ENCODE results near the gene SQSTM1. TPM values are rescaled to one million over a fixed set of nuclear protein-coding genes. Genes with fewer than 3 reads are reported as not detected.
A peak's percentile ranks its signal among the peaks of the same experiment; 100 is the strongest.

SQSTM1 gene
- polyA plus RNA-seq, 3 donors, result 82.0 to 129 (median 104) TPM

GRCh38 chr5:179791881-179792611 lies 28.7 kb upstream of the SQSTM1 start:
- DNase-seq (ENCODE audit: extremely low read depth in 1 of 11, low read depth in 9 of 11, low spot score in 4 of 11), result no peak

- no peak for DNase-seq (ENCODE audit: extremely low read depth in 1 of 11, low read depth in 9 of 11, low spot score in 4 of 11)
These were observed 27.9 kb upstream of the SQSTM1 start for GRCh38 chr5:179792612-179793467.

GRCh38 chr5:179793468-179794139 lies 27.1 kb upstream of the SQSTM1 start, which contains the start of gene LTC4S:
TSS of gene LTC4S (plus strand) at chr5:179793986. CDS start at chr5:179794081, 95 bp downstream.
- DNase-seq (ENCODE audit: extremely low read depth in 1 of 11, low read depth in 9 of 11, low spot score in 4 of 11), result no peak

GRCh38 chr5:179794171-179794570 lies 26.5 kb upstream of the SQSTM1 start:
- DNase-seq (ENCODE audit: extremely low read depth in 1 of 11, low read depth in 9 of 11, low spot score in 4 of 11), result no peak

GRCh38 chr5:179794575-179794974 lies 26.1 kb upstream of the SQSTM1 start:
- DNase-seq (ENCODE audit: extremely low read depth in 1 of 11, low read depth in 9 of 11, low spot score in 4 of 11), result no peak

GRCh38 chr5:179795049-179795862 lies 25.4 kb upstream of the SQSTM1 start:
- DNase-seq (ENCODE audit: extremely low read depth in 1 of 11, low read depth in 9 of 11, low spot score in 4 of 11), result no peak

GRCh38 chr5:179795863-179796833 lies 24.6 kb upstream of the SQSTM1 start:
- DNase-seq (ENCODE audit: extremely low read depth in 1 of 11, low read depth in 9 of 11, low spot score in 4 of 11), result peak in 3 of 11 donors; percentile 73 to 77 (median 74)

GRCh38 chr5:179796877-179797608 lies 23.7 kb upstream of the SQSTM1 start:
- no peak for DNase-seq (ENCODE audit: extremely low read depth in 1 of 11, low read depth in 9 of 11, low spot score in 4 of 11)

GRCh38 chr5:179797741-179798140 lies 23.0 kb upstream of the SQSTM1 start:
- no peak for DNase-seq (ENCODE audit: extremely low read depth in 1 of 11, low read depth in 9 of 11, low spot score in 4 of 11)

- no peak for DNase-seq (ENCODE audit: extremely low read depth in 1 of 11, low read depth in 9 of 11, low spot score in 4 of 11)
These were observed 22.4 kb upstream of the SQSTM1 start for GRCh38 chr5:179798144-179798770.

GRCh38 chr5:179798771-179799643 lies 21.7 kb upstream of the SQSTM1 start:
- no peak for DNase-seq (ENCODE audit: extremely low read depth in 1 of 11, low read depth in 9 of 11, low spot score in 4 of 11)

- DNase-seq (ENCODE audit: extremely low read depth in 1 of 11, low read depth in 9 of 11, low spot score in 4 of 11), result no peak
These were observed 21.1 kb upstream of the SQSTM1 start for GRCh38 chr5:179799644-179799973.

- DNase-seq (ENCODE audit: extremely low read depth in 1 of 11, low read depth in 9 of 11, low spot score in 4 of 11), result no peak
These were observed 20.5 kb upstream of the SQSTM1 start for GRCh38 chr5:179800071-179800695.

- no peak for DNase-seq (ENCODE audit: extremely low read depth in 1 of 11, low read depth in 9 of 11, low spot score in 4 of 11)
These were observed 20.0 kb upstream of the SQSTM1 start for GRCh38 chr5:179800696-179801201.
